NT2/D1 (cell line): ENCODE measurements around the gene TCF4.

Source experiments
- DNase-seq: peaks from one replicate; pipeline ENCODE4 v3.0.0-alpha.2; 2011; ENCODE audit warnings: low read depth, low spot score
- H3K27me3 ChIP-seq: 2 replicates; pipeline ENCODE4 v1.6.0; 2011; ENCODE audit warnings: mild to moderate bottlenecking; ENCODE audit not compliant: insufficient read length, insufficient read depth
- H3K36me3 ChIP-seq: 2 replicates; pipeline ENCODE4 v1.6.1; 2011; ENCODE audit warnings: mild to moderate bottlenecking, low read length, mixed read lengths; ENCODE audit not compliant: insufficient read depth, insufficient read length
- H3K4me1 ChIP-seq: 2 replicates; pipeline ENCODE4 v1.5.1; 2011; ENCODE audit not compliant: insufficient read depth, insufficient read length
- H3K4me3 ChIP-seq: 2 replicates; pipeline ENCODE4 v1.5.1; 2011; ENCODE audit warnings: low read depth; ENCODE audit not compliant: insufficient read length
- H3K9ac ChIP-seq: 2 replicates; pipeline ENCODE4 v1.6.0; 2011; ENCODE audit warnings: low read depth; ENCODE audit not compliant: insufficient read length
- H3K9me3 ChIP-seq: 2 replicates; pipeline ENCODE4 v1.5.1; 2011; ENCODE audit warnings: mild to moderate bottlenecking, low read length; ENCODE audit not compliant: insufficient read depth
- SUZ12 ChIP-seq: IDR thresholded peaks from 2 replicates; pipeline ENCODE4 v1.6.1; 2011; ENCODE audit not compliant: insufficient read length, insufficient read depth; ENCODE audit errors: extremely low read depth
- YY1 ChIP-seq: IDR thresholded peaks from 2 replicates; pipeline ENCODE4 v1.6.1; 2011; ENCODE audit not compliant: insufficient read length, insufficient read depth
- ZNF274 ChIP-seq: IDR thresholded peaks from 2 replicates; pipeline ENCODE4 v1.6.1; 2011; ENCODE audit warnings: mild to moderate bottlenecking, low read depth, low read length

The TCF4 gene

GRCh38 chr18:55235094-55235461 is 352.9 kb downstream of the TCF4 start:
- no peak for DNase-seq
- Histone ChIP-seq H3K9ac (no peak overlapping the region), H3K4me1 (no peaks in the 10 kb centered on the region), H3K9me3 (no peaks in the 10 kb centered on the region), H3K27me3 (no peaks in the 10 kb centered on the region), H3K4me3 (no peak overlapping the region), H3K36me3 (peaks cover 8% of the 10 kb centered on the region)
- no peak for TF ChIP-seq ZNF274
- no peak for TF ChIP-seq YY1
- TF ChIP-seq SUZ12 = no peak

GRCh38 chr18:55234366-55235093 is 353.5 kb downstream of the TCF4 start:
- Histone ChIP-seq H3K4me1 (no peaks in the 10 kb centered on the region), H3K4me3 (no peak overlapping the region), H3K9me3 (no peaks in the 10 kb centered on the region), H3K9ac (no peak overlapping the region), H3K36me3 (peaks cover 8% of the 10 kb centered on the region), H3K27me3 (no peaks in the 10 kb centered on the region)
- DNase-seq = peak; percentile 57
- TF ChIP-seq YY1 = no peak
- TF ChIP-seq SUZ12 = no peak
- TF ChIP-seq ZNF274 = no peak

DNA sequence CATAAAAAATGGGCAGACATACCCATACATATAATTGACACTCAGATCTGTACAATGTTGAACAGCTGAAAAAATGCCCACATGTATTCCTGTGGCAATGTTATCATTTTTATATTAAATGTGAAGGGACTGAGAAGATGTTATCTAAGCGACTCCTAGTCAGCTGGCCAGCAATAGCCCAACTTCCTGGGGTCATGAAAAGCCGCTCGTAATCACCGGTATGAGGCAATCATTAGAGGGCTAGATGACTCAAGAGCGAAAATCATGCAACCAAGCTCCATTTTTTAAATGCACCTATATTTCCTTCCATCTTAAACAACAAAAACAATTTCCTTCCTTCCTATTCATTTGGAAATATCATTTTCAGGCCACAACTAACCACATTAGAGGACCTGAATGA is 354.1 kb downstream of the TCF4 start:
- Histone ChIP-seq H3K36me3 (peaks cover 9% of the 10 kb centered on the region), H3K9ac (no peak overlapping the region), H3K4me3 (no peak overlapping the region), H3K27me3 (no peaks in the 10 kb centered on the region), H3K9me3 (no peaks in the 10 kb centered on the region), H3K4me1 (no peaks in the 10 kb centered on the region)
- TF ChIP-seq YY1 = no peak
- no peak for TF ChIP-seq SUZ12
- no peak for TF ChIP-seq ZNF274
- no peak for DNase-seq

GRCh38 chr18:55232506-55232905 is 355.5 kb downstream of the TCF4 start:
- H3K36me3 ChIP-seq = peaks cover 12% of the 10 kb centered on the region
- no peak overlapping the region for H3K9ac ChIP-seq
- no peak for DNase-seq
- H3K9me3 ChIP-seq = no peaks in the 10 kb centered on the region
- no peak overlapping the region for H3K4me3 ChIP-seq
- H3K4me1 ChIP-seq = no peaks in the 10 kb centered on the region
- no peak for TF ChIP-seq ZNF274
- no peak for TF ChIP-seq SUZ12
- no peak for TF ChIP-seq YY1
- no peaks in the 10 kb centered on the region for H3K27me3 ChIP-seq

DNA sequence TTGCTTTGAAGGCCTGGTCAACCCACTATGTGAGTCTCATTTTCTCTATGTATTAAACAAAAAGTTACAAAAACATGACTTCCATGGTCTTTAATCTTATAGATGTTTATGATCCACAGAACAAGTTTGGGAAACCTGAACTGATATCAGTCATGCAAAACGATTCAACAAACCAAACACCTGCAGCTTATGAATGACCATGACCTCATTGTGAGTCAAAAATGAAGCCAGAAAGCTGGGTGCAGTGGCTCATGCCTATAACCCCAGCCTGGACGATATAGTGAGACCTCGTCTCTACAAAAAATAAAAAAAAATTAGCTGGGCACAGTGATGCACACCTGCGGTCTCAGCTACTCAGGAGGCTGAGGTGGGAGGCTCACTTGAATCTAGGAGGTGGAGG is 358.3 kb downstream of the TCF4 start:
- H3K9me3 ChIP-seq = no peaks in the 10 kb centered on the region
- H3K9ac ChIP-seq = no peak overlapping the region
- no peaks in the 10 kb centered on the region for H3K4me1 ChIP-seq
- no peak overlapping the region for H3K4me3 ChIP-seq
- H3K36me3 ChIP-seq = peaks cover 12% of the 10 kb centered on the region
- DNase-seq = no peak
- H3K27me3 ChIP-seq = no peaks in the 10 kb centered on the region
- TF ChIP-seq SUZ12 (no peak), ZNF274 (no peak), YY1 (no peak)

GRCh38 chr18:55228707-55229106 is 359.3 kb downstream of the TCF4 start:
- peaks cover 12% of the 10 kb centered on the region for H3K36me3 ChIP-seq
- H3K4me1 ChIP-seq = no peaks in the 10 kb centered on the region
- TF ChIP-seq YY1 (no peak), SUZ12 (no peak), ZNF274 (no peak)
- no peak for DNase-seq
- H3K9ac ChIP-seq = no peak overlapping the region
- H3K27me3 ChIP-seq = no peaks in the 10 kb centered on the region
- no peaks in the 10 kb centered on the region for H3K9me3 ChIP-seq
- H3K4me3 ChIP-seq = no peak overlapping the region

GRCh38 chr18:55228191-55228590 is 359.8 kb downstream of the TCF4 start:
- peaks cover 12% of the 10 kb centered on the region for H3K36me3 ChIP-seq
- no peak for TF ChIP-seq SUZ12
- TF ChIP-seq ZNF274 = no peak
- TF ChIP-seq YY1 = no peak
- H3K4me3 ChIP-seq = no peak overlapping the region
- no peaks in the 10 kb centered on the region for H3K9me3 ChIP-seq
- no peaks in the 10 kb centered on the region for H3K4me1 ChIP-seq
- peak; percentile 18 for DNase-seq
- no peaks in the 10 kb centered on the region for H3K27me3 ChIP-seq
- H3K9ac ChIP-seq = no peak overlapping the region
